A673 (cell line): ENCODE measurements around the gene ABCD3. TPM values are rescaled to one million over a fixed set of nuclear protein-coding genes. Genes with fewer than 3 reads are reported as not detected.

Experiments used
- BruUV-seq: library from RNA; stranded (reverse); fragments of 400-500 nt; replicated peaks from 2 replicates; lab custom pipeline; 2021; lab: Mats Ljungman, UMichigan
- CTCF ChIA-PET: fragments of 300-600 bp; sonication (Branson Sonifier 250); formaldehyde crosslinking; loops from one replicate; lab custom pipeline; 2022; ENCODE audit warnings: antibody characterized with exemption; lab: Charles Lee
- POLR2A ChIA-PET: fragments of 300-600 bp; sonication (Branson Sonifier 250); formaldehyde crosslinking; loops from one replicate; lab custom pipeline; 2022; ENCODE audit warnings: antibody characterized with exemption; ENCODE audit not compliant: low non-redundant PET; lab: Charles Lee
- DNase-seq: peaks from one replicate; pipeline ENCODE4 v3.0.0-alpha.2; 2015; ENCODE audit warnings: low spot score
- H3K27ac ChIP-seq: fragments of 200-600 bp; sonication (generic); 2 replicates; pipeline ENCODE4 v1.5.1; 2016; ENCODE audit warnings: mixed run types, low read depth, mild to moderate bottlenecking, mixed read lengths, antibody characterized with exemption, low read length; ENCODE audit not compliant: poor library complexity, severe bottlenecking
- H3K27me3 ChIP-seq: fragments of 200-600 bp; sonication (generic); replicated peaks from 2 replicates; pipeline ENCODE4 v1.6.1; 2017; ENCODE audit warnings: mixed run types, low read depth, mild to moderate bottlenecking, mixed read lengths, antibody characterized with exemption, low read length; ENCODE audit not compliant: insufficient read depth, poor library complexity
- H3K36me3 ChIP-seq: fragments of 200-600 bp; sonication (generic); 2 replicates; pipeline ENCODE4 v1.6.1; 2016; ENCODE audit warnings: mixed run types, mild to moderate bottlenecking, mixed read lengths, antibody characterized with exemption, low read length; ENCODE audit not compliant: insufficient read depth, poor library complexity, severe bottlenecking
- H3K4me1 ChIP-seq: fragments of 200-600 bp; sonication (generic); 2 replicates; pipeline ENCODE4 v1.6.1; 2017; ENCODE audit warnings: mixed run types, mild to moderate bottlenecking, mixed read lengths, antibody characterized with exemption, low read length; ENCODE audit not compliant: insufficient read depth, poor library complexity, severe bottlenecking
- H3K4me3 ChIP-seq: fragments of 200-600 bp; sonication (generic); 2 replicates; pipeline ENCODE4 v1.5.1; 2016; ENCODE audit warnings: low read depth, mixed run types, mild to moderate bottlenecking, mixed read lengths, low read length; ENCODE audit not compliant: poor library complexity, severe bottlenecking
- H3K9me3 ChIP-seq: fragments of 200-600 bp; sonication (generic); 2 replicates; pipeline ENCODE4 v1.6.1; 2016; ENCODE audit warnings: mixed run types, low read depth, mild to moderate bottlenecking, mixed read lengths, antibody characterized with exemption, low read length; ENCODE audit not compliant: poor library complexity, severe bottlenecking
- EZH2 ChIP-seq: fragments of 200-600 bp; sonication (generic); IDR thresholded peaks from 2 replicates; pipeline ENCODE4 v1.6.1; 2017; ENCODE audit warnings: borderline replicate concordance, low read depth, mild to moderate bottlenecking, mixed read lengths, antibody characterized with exemption, low read length; ENCODE audit not compliant: poor library complexity, severe bottlenecking
- intact Hi-C: fragments of 100-400 bp; cut with micrococcal nuclease; formaldehyde crosslinking; loops from one replicate; pipeline ENCODE4 v1.10.0; 2022; ENCODE audit not compliant: unreplicated experiment
- total RNA-seq: library from RNA; stranded (reverse); gene quantifications from 2 replicates; pipeline ENCODE4 v1.2.3, GENCODE V29; 2021
- TF ChIP-seq, protein P1 (sequence below): fragments of 300-800, 200-600 bp; sonication (generic); conservative IDR thresholded peaks from 2 replicates; pipeline ENCODE4 v1.5.1; 2017; ENCODE audit warnings: low read depth, mild to moderate bottlenecking, antibody characterized with exemption, low read length, moderate library complexity, mixed read lengths

The ABCD3 gene
- total RNA-seq, 1 experiment from 2014 or later: 65.0 TPM

DNA sequence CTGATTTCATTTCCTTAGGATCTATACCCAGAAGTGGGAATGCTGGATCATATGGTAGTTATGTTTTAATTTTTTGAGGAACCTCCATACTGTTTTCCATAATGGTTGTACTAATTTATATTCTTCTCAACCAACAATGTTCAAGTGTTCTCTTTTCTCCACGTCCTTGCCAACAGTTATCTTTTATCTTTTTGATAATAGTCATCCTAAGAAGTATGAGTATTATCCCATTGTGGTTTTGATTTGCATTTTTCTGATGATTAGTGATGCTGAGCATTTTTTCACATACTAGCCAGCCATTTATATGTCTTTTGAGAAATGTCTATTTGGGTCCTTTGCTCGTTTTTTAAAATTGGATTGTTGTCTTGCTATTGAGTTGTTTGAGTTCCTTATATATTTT, 38.5 kb downstream of the ABCD3 start:
- Histone ChIP-seq H3K27me3 (no peaks in the 10 kb centered on the region), H3K4me1 (no peaks in the 10 kb centered on the region), H3K27ac (no peak overlapping the region), H3K9me3 (peaks cover 2% of the 10 kb centered on the region), H3K4me3 (no peak overlapping the region), H3K36me3 (no peaks in the 10 kb centered on the region)
- ChIA-PET POLR2A (no interaction called here), CTCF (no interaction called here)
- no peak for TF ChIP-seq EZH2
- TF ChIP-seq, protein P1, sequence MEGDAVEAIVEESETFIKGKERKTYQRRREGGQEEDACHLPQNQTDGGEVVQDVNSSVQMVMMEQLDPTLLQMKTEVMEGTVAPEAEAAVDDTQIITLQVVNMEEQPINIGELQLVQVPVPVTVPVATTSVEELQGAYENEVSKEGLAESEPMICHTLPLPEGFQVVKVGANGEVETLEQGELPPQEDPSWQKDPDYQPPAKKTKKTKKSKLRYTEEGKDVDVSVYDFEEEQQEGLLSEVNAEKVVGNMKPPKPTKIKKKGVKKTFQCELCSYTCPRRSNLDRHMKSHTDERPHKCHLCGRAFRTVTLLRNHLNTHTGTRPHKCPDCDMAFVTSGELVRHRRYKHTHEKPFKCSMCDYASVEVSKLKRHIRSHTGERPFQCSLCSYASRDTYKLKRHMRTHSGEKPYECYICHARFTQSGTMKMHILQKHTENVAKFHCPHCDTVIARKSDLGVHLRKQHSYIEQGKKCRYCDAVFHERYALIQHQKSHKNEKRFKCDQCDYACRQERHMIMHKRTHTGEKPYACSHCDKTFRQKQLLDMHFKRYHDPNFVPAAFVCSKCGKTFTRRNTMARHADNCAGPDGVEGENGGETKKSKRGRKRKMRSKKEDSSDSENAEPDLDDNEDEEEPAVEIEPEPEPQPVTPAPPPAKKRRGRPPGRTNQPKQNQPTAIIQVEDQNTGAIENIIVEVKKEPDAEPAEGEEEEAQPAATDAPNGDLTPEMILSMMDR: no peak
- DNase-seq: no peak
- no TSS peak for BruUV-seq
- intact Hi-C loops: no loop called here

- intact Hi-C loops: loop anchor here (5.0 kb wide), 3 partner anchors 125 to 415 kb away; no protein-coding TSS in a partner anchor
- no peaks in the 10 kb centered on the region for H3K36me3 ChIP-seq
- H3K4me3 ChIP-seq: no peak overlapping the region
- TF ChIP-seq, protein P1: no peak
- no peak for TF ChIP-seq EZH2
- DNase-seq: no peak
- no peaks in the 10 kb centered on the region for H3K9me3 ChIP-seq
- H3K4me1 ChIP-seq: no peaks in the 10 kb centered on the region
- POLR2A ChIA-PET: no interaction called here
- no peak overlapping the region for H3K27ac ChIP-seq
- H3K27me3 ChIP-seq: no peaks in the 10 kb centered on the region
- no TSS peak for BruUV-seq
- CTCF ChIA-PET: interaction anchor here (1.0 kb wide), 1 partner anchor 437 kb away, joined by 3 read pairs; no protein-coding TSS in a partner anchor
These were observed 44.4 kb downstream of the ABCD3 start for GRCh38 chr1:94462606-94463005.

GRCh38 chr1:94463056-94463764, 45.0 kb downstream of the ABCD3 start:
- Histone ChIP-seq H3K4me1 (no peaks in the 10 kb centered on the region), H3K9me3 (no peaks in the 10 kb centered on the region), H3K27me3 (no peaks in the 10 kb centered on the region), H3K4me3 (no peak overlapping the region), H3K27ac (no peak overlapping the region), H3K36me3 (no peaks in the 10 kb centered on the region)
- POLR2A ChIA-PET: no interaction called here
- BruUV-seq: no TSS peak
- DNase-seq: no peak
- no peak for TF ChIP-seq EZH2
- TF ChIP-seq, protein P1: no peak
- intact Hi-C loops: loop anchor here (5.0 kb wide), 3 partner anchors 126 to 416 kb away; no protein-coding TSS in a partner anchor
- CTCF ChIA-PET: interaction anchor here (0.6 to 1.2 kb wide), 4 partner anchors 125 to 437 kb away, joined by 3 to 10 read pairs (median 4); no protein-coding TSS in a partner anchor
